SH-SY5Y (cell line): ENCODE measurements around the gene DLG4.

Source experiments
- GATA2 ChIP-seq: IDR thresholded peaks from 2 replicates; pipeline ENCODE4 v1.6.1; 2011; ENCODE audit warnings: mild to moderate bottlenecking, low read depth, low read length
- GATA3 ChIP-seq: IDR thresholded peaks from 2 replicates; pipeline ENCODE4 v1.6.1; 2011; ENCODE audit warnings: low read depth, mild to moderate bottlenecking, low read length, moderate library complexity

DNA sequence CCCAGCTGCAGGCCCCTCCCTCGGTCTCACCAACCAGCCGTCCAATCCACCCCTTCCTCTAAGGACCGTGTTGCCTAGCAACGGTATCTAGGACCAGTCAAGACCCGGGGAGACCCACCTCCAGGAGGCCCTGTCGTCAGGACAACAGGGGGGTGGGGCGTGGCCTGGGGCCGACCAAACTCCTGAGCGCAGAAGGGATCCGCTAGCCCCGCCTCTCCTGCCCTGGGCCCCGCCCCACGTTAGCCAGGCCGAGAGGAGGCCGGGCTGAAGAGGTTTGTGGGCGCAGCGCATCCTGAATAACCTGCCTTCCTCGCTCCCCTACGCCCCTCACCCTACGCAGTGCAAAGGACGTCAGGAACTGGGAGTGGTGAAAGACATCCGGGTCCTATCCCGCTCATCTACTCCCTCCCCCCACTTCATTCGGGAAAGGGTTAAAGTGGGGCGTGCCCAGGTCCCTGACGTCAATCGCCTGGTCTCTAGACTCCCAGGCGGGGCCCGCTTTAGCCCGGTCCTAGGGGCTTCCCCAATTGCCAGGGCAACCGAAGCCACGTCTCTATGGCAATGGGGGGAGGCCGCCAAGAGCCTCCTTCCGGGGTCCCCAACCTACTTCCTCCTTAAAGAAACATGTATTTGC is 14.7 kb downstream of the DLG4 start:
- TF ChIP-seq GATA2 (peak; percentile 64), GATA3 (no peak)
